HS-27A (cell line): ENCODE data around the gene PER2.
"Not testable (repeated sequence)": the region's sequence is repeated elsewhere in the genome, so short reads cannot be mapped to it uniquely, and the experiment has no call there.

Experiments used
- DNase-seq: peaks from one replicate; pipeline ENCODE4 v3.0.0-alpha.2; 2012; ENCODE audit warnings: low read depth, missing footprints

The PER2 gene

GRCh38 chr2:238287737-238288649 lies at the start of gene PER2:
Gene PER2 (minus strand): TSS chr2:238288610. CDS start chr2:238277936, 10,674 bp downstream.
- DNase-seq = no peak

DNA sequence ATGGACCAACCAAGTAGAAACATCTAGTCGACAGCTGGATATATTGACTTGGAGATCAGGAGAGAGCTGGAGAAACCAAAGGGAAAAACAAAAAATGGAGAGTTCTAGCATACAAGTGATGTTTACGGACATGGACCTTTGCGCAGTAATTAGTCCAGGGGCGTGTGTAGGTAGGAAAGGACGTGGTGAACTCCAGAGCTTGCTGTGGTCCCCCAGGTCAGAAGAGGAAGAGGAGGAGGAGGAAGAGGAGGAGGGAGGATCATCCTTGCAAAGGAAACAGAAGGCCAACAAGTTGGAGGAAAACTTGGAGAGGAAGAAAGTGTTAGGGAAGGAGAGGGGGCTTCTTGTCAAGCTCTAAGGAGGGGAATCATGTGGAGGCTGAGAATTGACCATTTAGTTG lies 49.4 kb upstream of the PER2 start:
- no peak for DNase-seq

DNA sequence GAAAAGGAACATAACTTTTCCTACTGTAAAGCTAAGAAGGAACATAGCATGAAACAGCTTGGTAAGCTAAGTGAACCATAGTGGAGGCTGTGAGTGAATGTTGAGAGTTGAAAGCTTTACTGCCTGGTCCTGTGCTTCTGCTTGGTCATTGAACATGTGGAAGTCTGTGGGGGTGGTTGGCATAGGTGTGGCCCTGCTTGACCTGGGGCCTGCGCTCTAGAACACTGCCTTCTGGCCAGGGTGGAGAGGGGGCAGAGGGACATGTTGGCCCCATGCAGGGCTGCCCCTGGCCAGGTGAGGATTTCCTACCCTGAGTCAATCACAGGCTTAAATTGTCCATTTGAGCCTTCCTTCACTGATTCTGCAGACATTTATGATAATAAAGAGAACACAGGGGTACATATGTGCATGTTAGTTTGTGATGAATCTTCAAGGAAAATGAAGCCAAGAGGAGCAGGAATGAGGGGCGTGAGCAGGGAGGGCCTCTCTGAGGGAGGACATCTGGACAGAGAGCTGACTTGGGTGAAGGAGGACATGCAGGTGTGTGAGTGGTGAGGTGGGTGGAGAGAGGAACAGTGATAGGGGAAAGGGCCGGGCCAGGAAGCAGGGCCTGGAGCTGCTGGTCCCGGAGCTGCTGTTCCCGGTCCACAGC lies 48.5 kb upstream of the PER2 start:
- DNase-seq = no peak

DNA sequence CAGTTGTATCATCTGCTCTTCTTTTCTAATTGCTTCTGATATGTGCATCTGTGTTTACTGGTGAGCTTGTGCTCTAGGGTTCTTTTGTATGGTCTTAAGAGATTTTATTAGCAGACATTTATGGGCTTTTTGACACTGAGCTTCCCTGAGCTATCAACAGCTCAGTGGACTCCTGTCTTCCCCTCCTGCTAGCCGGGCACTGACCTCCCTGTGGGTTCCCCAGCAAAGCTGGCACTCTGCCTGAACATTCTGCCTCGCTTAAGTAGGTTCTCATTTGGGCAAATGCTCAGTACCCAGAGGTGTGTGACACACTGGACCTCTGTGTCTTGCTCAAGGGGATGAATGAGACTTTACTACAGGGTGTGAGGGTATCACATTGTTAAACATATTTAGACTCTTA lies 47.7 kb upstream of the PER2 start:
- DNase-seq = no peak

DNA sequence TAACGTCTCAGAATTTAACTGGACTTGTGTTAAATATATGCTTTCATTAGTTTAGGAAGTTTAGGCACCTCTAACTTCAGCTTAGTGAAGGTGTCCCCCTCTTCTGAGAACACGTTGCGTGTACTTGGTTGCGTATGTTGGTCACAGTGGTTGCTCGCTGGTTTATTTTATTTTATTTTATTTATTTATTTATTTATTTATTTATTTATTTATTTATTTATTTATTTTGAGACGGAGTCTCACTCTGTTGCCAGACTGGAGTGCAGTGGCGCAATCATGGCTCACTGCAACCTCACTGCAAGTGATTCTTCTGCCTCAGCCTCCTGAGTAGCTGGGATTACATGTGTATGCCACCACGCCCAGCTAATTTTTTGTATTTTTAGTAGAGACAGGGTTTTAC lies 47.2 kb upstream of the PER2 start:
- not testable (repeated sequence) for DNase-seq

DNA sequence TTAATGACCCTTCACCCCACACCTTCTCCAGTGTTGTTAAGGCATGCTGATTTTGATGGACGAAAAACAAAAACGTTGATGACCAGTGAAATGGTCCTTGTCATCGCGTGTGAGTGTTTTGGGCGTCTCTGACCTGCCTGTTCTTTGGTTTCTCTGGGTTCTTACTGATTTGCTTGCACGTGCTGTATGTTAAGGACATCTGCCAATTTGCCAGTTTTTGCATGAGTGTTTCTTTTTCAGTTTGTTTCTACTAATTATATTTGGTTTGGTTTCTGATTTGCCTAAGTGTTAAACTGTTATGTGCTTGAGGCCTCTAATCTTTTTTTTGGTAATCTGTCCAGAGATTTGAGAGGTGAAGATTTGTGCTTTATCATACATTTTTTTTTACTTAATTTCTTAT lies 46.5 kb upstream of the PER2 start:
- DNase-seq = no peak

GRCh38 chr2:238331916-238332315 lies 43.5 kb upstream of the PER2 start:
- DNase-seq = no peak

DNA sequence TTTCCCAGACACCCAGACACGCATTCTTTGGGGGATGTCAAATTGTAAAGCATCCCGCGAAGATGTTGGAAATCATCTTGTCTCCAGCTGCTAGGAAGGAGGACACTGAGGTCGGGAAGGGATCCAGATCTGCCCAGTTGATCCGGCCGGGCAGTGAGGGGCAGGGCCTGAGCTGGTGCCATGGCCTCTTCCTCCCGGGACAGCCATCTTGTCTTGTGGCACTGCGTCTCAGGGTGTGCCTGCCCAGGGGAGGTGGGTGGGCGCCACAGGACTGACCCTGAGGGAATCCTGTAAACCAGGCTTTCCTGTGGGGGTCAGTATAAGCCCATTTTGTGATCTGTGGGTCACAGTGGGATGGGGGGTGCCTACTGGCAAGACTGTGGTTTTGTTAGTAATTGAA lies 42.0 kb upstream of the PER2 start:
- DNase-seq = no peak

GRCh38 chr2:238327751-238328150 lies 39.3 kb upstream of the PER2 start:
- no peak for DNase-seq

DNA sequence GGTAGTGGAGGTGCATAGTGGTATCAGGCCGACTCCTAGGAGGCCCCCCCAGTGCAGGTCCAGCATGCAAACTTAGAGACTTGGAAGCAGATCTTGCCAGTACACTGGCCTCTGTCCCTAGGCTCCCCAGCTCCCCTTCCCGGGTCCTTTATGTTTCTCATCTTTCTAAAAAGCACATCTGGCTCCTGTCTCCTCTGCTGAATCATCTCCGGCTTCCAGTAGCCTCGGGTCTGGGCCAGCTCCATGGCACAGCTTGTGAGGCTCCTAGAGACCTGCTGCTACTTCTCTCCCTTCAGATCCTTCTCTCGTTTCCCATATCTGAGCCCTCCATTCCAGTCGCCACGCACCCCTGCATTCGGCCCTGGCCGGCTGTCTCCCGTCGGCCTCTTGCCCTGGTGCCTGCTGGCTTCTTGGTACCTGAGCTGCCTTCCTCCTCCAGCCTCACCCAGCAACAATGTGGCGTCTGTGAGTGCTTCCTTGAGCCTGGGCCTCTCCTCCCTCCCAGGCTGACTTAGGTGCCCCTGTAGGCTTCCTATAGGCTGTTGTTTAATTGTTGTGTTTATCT lies 38.5 kb upstream of the PER2 start:
- DNase-seq = no peak

GRCh38 chr2:238325694-238326093 lies 37.3 kb upstream of the PER2 start:
- DNase-seq = no peak

GRCh38 chr2:238324248-238324647 lies 35.8 kb upstream of the PER2 start:
- not testable (repeated sequence) for DNase-seq

- DNase-seq = no peak
Measured at GRCh38 chr2:238322001-238322411, 33.6 kb upstream of the PER2 start.

- no peak for DNase-seq
Measured at GRCh38 chr2:238321467-238321866, 33.1 kb upstream of the PER2 start.

DNA sequence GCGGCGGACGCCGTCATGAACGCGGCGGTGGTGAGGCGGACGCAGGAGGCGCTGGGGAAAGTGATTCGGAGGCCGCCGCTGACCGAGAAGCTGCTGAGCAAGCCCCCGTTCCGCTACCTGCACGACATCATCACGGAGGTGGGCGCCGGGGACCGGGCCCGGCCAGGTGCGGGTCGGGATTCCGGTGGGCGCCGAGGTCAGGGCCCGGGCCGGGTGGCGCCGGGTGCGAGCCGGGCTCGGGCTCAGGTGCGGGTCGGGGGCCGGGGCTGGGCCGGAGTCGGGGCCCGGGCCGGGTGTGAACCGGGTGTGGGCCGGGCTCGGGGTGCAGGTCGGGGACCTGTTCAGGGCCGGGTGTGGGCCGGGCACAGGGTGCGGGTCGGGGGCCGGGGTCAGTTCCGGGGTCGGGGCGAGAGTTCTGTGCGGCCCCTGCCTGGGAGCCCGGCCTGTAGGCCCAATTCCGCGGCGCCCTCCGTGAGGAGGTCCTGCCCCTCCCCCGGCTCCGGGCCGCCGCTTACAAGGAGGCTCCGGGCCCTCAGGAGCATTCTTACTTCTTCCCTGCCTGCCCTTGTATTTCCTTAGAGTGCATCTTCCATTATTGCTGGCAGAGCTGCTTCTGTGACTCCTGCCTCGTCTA lies 32.4 kb upstream of the PER2 start:
- DNase-seq = no peak

- DNase-seq = peak; percentile 3
Measured at GRCh38 chr2:238320246-238320647, 31.8 kb upstream of the PER2 start, which contains the start of gene TRAF3IP1. Gene TRAF3IP1 (plus strand): TSS chr2:238320518. CDS start chr2:238320663, 145 bp downstream.

DNA sequence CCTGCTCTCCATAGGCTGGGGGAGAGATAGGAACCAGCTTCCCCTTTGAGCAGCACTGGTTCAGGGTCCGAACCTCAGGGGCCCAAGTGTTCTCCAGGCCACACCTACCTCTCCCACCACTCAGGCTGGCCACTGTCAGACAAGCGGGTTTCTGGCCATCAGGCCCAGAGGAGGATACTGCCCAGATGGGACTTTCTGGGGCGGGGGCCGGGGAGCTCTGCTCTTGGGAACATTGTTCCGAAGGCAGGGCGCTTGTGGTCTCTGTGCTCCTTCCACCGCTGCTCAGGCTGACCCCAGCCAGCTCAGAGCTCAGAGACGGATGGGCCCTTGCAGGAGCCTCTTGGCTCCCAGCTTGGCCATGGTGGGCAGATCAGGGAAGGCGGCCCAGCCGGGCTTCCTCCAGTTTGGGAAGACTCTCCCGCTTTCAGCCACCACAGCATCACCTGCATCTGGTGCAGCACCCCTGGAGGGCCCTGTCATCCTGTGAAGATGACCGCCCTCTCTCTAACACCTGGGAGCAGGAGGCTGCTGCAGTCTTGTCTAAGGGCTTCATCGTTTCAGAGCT lies 26.7 kb upstream of the PER2 start:
- no peak for DNase-seq

GRCh38 chr2:238314576-238314975 lies 26.2 kb upstream of the PER2 start:
- DNase-seq = no peak

- DNase-seq = no peak
Measured at GRCh38 chr2:238313991-238314350, 25.6 kb upstream of the PER2 start.

DNA sequence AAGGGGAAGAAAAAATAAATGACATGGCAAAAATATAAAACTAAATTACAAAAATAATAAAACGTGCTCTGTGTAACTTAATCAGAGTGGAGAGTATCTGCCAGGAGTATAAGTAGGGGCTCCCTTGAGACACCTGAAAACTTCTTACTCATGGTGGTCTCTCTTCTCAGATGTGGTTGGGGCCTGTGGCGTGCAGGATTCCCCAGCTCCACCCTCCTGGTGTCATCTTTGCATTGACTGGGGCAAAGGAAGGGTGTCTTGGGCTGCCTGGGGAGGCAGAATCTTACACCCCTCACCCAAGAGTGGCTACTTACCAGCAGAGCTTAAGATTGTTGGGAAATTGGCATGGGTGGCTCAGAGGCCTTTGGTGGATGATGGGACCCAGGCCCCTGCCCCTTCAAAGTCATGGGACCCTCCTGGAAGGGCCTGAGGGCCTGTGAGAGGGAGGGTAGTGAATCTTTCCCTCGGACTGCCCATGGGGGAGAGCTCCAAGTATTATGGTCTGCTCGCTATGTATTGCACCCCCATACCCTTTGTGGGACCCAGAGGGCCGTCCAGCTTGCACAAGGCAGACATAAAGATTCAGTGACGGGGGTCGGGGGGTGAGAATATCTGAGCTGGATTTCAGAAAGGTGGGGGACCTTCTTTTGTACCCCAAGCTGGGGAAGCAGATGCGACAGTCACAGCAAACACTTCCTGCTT lies 25.0 kb upstream of the PER2 start:
- DNase-seq = no peak

GRCh38 chr2:238310721-238311120 lies 22.3 kb upstream of the PER2 start:
- not testable (repeated sequence) for DNase-seq

DNA sequence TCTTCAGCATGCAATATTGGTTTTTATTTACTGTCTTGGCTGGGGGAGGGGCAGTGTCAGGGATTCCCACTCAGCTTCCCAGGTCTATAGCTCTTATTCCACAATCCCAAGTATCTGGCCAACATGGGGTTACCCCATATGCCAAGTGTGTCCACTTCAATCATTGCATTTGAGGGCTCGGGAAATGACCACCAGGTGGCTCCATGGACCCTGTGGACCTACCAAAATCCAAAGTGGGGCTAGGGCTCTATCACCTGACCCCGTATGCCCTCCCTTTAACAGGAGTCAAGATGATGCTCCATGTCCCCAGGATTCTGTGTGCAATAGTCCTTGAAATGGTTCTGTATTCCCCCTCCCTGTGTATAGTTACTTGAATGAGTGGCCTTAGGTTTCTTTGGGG lies 19.8 kb upstream of the PER2 start:
- no peak for DNase-seq
